HG02763 (cell line): ENCODE measurements around the gene SLC51B.
"Not testable (repeated sequence)": the region's sequence is repeated elsewhere in the genome, so short reads cannot be mapped to it uniquely, and the experiment has no call there.

ENCODE experiments used
- ATAC-seq: cut with Tn5 transposase; IDR thresholded peaks from one replicate; pipeline ENCODE4 v1.9.1; 2021; ENCODE audit warnings: mild to moderate bottlenecking, moderate library complexity; ENCODE audit not compliant: unreplicated experiment

SLC51B gene

DNA sequence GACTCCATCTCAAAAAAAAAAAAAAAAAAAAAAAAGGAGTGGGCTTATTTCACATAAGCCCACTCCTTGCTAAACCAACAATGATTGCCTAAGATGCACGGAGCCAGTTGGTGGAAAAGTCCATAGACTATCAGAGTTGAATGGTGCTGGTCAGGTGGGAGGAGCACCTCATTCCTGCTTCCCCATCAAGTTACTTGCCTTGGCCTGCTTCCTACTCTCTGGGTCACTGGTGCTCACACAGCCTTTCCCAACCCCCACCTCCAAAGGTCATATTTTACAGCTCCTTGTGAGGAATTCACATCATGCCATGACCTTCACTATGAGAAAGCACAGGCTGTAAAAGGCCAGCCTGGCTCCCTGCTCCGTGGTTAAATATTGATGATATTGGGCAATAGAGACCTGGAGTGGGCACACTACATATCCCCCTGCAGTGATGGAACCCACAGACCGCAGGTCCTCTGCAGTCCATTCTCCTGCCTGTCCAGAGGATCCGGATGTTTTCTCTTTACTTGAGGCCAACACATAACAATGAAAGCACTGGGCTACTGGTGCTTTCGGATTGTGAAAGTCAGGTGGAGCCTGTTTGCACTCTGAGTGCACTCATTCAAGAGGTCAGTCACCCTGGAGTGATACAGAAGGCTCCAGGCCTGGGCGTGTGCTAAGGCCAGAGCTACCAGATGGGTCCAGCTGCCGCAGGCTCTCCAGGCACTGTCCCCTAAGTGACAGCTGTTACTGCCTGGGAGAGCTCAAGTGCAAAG is at the start of gene SLC51B:
TSS of gene SLC51B (plus strand) at position 664 of the 758 bp plus-strand sequence. CDS start 4,618 bp downstream, outside the sequence.
- ATAC-seq, result no peak

DNA sequence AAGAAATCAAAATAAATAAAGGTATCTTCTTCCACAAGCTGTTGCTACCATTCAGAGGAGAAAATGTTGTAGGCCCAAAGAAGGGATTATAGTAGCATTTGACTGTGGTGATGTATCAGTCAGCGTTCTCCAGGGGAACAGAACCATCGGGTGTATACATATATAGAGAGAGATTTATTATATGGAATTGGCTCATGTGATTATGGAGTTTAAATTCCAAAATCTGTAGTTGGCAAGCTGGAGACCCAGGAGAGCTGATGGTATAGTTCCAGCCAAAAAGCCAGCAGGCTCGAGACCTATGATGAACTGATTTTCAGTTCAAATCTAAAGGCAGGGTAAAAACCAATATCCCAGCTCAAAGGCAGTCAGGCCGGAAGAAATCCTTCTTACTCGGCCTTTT is 48.1 kb upstream of the SLC51B start:
- ATAC-seq, result no peak

DNA sequence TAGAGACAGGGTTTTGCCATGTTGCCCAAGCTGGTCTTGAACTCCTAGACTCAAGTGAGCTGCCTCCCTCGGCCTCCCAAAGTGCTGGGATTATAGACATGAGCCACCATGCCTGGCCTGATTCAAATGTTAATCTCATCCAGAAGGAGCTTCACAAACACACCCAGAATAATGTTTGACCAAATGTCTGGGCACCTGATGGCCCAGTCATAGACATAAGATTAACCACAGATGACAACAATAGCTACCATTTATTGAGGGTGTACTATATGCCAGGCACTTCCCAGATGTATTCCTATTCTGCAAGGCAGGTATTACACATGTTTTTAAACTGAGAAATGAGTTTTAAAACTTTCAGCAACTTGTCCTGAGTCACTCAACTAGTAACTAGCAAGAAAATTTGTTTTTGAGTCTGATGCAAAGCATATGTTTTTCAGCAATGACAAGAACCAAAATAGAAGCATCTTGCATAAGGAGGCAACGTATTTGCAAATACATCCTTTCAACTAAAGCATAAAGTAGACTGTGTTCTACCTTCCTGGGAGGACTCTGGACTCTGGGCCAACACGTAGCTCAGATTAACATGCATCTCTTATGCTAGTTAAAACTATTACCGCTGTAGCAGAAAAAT is 47.3 kb upstream of the SLC51B start:
- ATAC-seq, result no peak

DNA sequence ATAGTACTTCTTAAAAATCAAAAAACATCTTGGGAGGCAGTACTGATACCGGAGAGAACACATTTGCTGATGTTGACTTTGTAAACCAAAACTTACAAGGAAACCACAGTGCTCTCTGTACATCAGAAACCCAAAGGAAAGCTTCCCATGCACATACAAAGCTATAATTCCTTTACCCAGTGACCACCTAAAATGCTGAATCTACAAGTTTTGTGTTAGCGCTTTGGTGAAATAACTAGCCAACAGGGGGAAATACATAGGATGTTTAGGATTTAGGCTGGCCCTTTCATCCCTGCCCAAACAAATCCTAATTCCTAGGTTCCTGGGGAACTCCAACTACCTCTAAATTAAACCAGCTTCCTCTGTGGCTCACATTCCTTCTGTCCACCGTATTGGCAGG is 40.2 kb upstream of the SLC51B start:
- ATAC-seq, result no peak

DNA sequence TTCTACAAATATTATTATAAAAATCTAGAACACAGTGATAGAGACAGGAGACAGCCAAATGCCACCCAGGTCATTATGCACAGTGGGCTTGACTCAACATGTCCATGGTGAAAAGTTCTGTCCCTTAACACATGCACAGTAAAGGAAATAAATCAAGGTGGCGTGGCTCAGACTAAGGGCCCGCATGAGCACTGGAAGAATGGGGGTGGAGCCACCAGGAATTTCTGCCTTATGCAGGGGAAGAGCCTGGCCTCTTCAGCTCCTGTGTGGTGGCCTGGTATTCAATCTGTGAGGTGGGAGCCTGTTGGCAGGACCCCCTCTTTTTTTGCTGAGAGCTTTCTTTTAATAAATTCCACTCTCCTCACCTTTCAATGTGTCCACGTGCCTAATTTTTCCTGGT is 38.3 kb upstream of the SLC51B start:
- no peak for ATAC-seq

DNA sequence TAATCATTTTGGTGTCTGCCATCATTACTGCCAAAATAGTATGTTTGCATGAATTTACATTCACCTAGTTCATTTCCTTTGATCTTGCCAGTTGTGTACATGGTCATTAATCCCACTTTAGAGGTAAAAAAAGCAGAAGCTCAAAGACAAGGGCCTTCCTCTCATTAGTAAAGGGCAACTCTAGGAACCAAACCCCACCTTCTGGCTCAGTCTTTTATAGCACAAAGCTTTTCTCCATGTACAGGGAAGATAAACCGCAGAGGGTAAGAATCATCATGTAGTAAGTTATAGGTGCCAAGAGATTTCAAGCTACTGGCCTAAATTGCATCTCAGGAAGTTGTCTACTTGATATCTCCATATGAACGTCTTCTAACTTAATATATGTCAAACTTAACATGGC is 36.2 kb upstream of the SLC51B start:
- no peak for ATAC-seq

DNA sequence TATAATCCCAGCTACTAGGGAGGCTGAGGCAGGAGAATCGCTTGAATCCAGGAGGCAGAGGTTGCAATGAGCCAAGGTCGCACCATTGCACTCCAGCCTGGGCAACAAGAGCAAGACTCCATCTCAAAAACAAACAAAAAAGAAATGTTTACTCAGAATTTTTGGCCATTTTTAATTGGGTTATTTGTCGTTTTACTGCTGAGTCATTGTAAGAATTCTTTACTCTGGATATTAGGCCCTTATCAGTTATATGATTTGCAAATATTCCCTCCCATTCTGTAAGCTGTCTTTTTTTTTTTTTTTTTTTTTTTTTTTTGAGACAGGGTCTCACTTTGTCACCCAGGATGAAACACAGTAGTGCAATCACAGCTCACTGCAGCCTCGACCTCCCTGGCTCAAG is 34.0 kb upstream of the SLC51B start:
- ATAC-seq, result not testable (repeated sequence)

DNA sequence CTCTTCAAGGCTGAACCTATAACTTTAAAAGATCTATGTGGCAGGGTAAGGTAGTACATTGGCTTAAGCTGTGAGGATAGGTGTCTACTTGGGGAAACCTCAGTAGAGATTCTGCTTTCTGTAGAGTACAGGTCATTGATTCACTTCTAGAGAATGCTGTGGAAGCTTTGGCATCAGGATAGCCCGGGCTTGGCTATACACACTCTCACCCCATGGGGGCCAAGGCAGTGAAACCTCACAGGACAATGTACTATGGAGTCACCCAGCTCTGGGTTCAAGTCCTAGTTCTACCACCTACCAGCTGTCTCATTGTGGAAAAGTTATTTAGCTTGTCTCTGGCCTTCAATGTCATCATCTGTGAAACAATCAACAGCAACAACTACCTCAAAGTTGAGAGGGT is 24.8 kb upstream of the SLC51B start:
- ATAC-seq, result no peak

DNA sequence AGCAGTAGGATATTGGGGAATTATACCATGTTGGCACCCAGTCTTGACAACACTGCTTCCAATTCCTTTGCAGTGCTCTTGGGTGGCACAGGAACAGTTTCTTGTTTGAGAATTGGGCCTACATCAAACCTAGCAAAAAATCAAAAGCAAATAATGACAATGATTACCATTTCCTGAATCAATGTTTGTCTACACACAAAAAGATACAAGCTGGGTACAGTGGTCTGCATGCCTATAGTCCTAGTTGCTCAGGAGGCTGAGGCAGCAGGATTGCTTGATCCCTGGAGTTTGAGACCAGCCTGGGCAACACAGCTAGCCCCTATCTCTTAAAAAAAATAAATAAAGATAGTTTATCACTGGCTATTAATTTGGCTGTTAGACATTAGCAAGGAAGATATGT is 23.7 kb upstream of the SLC51B start:
- no peak for ATAC-seq

DNA sequence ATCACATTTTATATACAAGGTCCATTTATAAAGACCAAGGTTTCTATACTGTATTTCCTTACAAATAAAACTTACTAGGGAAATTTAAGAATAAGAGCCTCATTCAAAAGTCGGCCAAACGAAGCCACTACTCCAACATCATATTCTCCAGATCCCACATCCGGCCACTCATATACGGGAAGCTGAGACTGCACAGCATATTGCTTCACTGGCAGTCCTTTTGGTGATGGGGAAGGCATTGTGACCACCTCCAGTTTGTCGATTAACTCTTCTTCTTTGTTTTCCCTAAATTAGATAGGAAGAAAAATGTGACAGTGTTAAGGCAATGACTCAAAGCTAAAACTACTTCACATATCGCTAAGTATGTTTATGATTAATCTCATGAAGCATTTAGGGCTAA is 18.4 kb upstream of the SLC51B start:
- ATAC-seq, result no peak

DNA sequence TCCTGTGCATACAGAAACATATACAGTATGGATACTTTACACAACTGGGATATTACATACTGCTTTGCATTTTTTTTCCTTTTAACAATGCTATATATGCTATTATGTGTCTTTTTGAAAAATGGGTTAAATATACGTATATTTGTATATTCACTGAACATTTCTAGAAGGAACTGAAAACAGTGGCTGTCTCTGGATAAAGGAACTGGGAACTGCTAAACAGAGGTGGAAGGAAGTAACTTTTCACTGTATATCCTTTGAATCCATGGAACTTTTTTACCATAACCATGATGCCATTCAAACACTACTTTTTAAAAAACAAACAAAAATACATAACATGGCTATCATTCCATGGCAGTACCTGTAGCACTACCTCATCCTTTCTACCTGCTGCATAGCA is 17.6 kb upstream of the SLC51B start:
- no peak for ATAC-seq

DNA sequence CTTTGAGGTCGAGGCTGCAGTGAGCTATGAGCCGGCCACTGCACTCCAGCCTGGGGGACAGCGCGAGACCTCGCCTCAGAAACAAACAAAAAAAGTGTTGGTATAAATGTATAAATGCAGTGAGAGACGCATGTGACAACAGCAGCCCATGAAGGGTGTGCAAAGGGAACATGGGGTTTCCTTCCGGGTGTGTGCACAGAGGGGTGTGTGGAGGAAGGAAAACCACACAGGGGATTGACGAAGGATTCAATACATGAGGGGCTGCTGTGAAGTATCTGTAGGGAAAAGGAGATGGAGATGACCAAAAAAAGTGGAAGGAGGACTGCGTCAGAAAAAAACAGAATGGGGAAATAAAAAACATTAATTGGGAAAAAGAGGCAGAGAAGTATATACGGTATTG is 16.8 kb upstream of the SLC51B start:
- no peak for ATAC-seq

DNA sequence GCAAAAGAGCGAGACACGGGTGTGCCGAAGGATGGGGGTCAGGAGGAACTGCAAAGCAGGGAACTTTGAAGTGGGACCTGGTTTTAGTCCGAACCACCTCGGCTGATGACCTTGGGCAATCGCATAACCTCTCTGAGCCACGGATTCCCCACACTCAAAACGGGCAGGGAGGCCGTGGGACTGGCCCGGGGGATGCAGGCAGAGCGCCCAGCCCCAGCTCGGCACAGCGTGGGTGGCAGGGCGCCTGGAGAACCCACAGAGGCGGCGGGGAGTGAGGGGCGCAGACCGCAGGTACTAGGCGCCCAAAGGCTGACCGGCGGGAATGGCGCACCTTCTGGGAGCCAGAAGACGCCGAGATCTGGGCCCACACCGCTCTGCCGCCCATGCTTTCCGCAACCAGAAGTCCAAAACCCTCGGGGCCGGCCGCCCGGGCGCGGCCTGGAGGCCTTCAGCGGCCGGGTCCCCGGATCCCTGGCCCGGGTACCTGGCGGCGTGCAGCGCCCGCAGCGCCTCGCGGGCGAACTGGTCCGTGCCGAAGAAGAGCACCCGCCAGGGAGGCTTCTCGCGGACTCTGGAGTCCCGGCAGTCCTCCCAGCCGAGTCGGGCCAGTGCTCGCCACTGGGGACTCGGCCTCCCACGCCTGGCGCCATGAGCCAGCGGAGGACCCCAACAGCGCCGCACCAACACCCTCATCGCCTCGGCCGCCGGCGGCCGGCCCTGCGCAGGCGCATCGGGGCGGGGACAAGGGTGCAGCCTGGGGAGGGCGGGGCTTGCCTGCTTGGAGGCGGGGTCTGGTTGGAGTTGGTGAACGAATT is 16.1 kb upstream of the SLC51B start, which contains the start of gene MTFMT:
TSS of gene MTFMT (minus strand) at position 719 of the 815 bp plus-strand sequence. CDS start at position 693, 26 bp downstream.
- peak; percentile 80 for ATAC-seq

DNA sequence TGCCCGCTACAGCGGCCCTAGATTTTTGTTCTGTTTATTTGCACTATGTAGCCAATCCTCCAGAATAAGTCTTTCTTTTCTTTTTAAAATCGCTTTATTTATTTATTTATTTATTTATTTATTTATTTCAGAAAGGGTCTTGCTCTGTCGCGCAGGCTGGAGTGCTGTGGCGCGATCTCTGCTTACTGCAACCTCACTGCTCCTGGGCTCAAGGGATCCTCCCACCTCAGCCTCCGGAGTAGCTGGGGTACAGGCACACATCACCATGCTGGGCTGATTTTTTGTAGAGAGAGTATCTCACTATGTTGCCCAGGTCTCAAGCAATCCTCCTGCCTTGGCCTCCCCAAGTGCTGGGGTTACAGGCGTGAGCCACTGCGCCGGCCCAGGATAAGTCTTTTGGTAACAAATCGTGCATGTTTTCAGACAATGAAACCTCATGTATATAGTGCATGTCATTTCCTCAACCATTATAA is 15.4 kb upstream of the SLC51B start:
- ATAC-seq, result no peak

DNA sequence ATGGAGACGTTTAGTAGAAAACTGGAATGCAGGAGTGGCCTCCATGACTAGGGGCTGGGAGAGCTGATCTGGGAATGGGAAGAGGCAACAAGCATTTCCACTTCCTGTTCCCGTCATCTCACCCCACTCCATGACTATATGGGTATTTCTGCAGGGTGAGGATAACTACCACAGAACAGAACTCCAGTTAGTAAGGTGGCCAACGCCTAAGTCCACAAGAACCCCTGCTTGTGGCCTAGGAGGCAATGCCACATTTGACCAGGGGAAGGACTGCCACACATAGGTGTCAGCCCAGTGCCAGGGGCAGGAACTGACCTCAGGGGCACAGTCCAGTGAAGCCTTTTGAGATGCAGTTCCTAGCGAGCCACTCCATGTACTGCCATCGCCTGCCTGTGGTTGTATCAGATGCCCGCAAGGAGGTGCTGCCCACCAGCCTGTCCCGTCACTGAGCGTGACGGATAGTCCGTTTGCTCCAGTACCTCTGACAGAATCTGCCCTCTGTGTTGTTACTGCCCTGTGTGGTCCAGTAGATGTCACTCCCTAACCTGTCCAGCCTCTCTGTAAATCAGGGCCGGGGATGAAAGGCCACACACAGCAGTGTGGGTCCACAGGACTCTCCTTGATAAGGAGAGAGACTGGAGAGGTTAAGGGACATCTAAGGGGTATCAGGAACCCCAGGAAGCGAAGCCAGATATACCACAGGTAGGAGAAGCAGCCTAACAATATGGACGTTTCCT is 12.2 kb upstream of the SLC51B start:
- peak; percentile 36 for ATAC-seq

DNA sequence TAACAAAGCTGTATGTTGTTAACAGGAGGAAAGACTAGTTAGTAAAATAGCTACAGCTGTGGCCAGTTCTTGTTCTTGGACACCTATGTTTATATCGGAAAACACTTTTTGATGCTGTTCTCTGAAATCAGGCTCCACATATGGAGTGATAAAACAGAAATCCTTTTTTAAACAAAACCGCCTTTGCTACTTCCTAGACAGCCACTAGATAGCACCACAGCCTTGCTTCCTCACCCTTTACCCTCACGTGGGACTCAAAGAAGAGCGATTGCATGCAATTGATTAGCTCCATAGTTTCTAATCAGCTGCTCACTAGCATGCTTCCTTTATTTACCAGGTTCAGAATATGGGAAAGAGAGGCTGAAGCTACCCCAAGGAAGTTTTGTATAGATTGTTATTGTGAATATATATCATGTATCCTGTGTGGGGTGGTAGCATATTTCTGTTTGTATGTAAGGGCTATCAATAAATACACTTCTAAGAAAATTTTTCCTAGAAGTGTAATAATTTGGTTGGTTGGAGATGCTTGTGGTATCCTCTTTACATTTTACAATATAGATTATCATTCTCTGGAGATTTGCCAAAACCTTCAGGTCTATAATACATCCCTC is 11.4 kb upstream of the SLC51B start:
- no peak for ATAC-seq

DNA sequence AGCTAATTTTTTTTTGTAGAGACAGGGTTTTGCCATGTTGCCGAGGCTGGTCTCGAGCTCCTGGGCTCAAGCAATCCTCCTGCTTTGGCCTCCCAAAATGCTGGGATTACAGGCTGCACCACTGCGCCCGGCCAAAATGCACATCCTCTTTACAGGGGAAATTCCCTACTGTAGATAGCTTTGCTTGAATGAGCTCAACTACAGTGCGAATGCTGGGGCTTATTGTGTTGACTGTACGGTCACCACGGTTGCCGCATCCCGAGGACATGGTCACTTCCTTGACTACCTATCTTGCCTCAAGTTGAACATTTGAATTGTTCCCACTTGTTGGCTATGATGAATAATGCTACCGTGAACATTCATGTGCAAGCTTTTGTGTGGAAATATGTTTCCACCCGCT is 10.5 kb upstream of the SLC51B start:
- no peak for ATAC-seq

DNA sequence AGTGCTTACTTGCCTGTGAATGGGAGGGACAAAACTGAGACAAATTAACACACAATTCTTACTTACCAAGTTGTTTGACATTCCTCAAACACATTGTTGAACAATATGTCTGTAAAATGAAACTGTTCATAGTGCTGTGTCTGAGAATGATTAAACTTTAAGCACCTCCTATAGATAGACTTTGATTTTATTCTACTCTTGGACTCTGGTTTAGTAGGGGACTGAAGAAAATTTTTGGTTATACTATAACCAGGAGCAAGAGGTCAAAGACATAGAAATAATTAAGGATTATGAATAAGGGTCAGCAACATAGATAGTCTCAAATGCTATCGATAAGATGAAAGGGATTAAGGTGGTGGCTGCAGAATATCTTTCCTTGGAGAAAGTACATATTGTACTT is 7.9 kb upstream of the SLC51B start:
- no peak for ATAC-seq

DNA sequence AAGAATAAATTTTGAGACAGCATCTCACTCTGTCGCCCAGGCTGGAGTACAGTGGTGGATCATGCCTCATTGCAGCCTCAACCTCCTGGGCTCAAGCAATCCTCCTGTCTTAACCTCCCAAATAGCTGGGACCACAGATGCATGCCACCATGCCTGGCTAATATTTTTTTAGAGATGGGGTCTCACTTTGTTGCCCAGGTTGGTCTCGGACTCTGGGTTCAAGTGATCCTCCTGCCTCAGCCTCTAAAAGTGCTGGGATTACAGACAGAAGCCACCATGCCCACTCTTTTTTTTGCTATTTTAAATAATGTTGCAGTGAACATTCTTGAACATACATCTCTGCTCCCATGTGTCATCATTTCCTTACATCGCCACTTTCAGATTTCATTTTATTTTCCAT is 6.8 kb upstream of the SLC51B start:
- no peak for ATAC-seq

DNA sequence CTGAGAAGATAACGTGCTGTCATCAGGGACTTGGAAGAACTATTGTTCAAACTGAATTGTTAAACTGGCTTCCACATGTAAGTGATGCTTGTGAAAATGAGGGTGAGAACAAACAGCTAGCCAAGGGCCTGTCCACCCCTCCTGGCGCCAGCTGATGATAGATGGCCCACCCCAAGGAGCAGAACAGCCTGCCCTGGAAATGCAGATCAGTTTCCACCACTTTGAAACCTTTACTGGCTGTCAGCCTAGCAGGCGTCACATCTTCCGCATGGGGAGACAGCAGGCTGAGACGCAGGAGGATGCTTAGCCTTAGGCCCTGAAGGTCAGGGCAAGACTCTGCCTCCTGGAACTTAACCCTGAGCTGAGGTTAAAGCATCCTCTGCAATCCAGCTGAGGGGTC is 6.4 kb upstream of the SLC51B start:
- ATAC-seq, result no peak
